Activated CD8-positive, alpha-beta memory T cell treated with anti-CD3 and anti-CD28 coated beads, Interleukin-2, amount 10 ng/mL, durations not matched to agents 7 days and 5 days (primary cell): ENCODE results near the gene LIPM. TPM values are rescaled to one million over a fixed set of nuclear protein-coding genes. Genes with fewer than 3 reads are reported as not detected.

Experiments
- ATAC-seq: fragments of 150-1000 bp; cut with Tn5 transposase; one replicate; pipeline ENCODE4 v1.10.0; 2021; ENCODE audit warnings: moderate library complexity
- CTCF ChIA-PET: fragments of 350-600 bp; sonication (Branson Sonifier 250); formaldehyde crosslinking; loops from one replicate; lab custom pipeline; 2021; ENCODE audit warnings: antibody characterized with exemption; lab: Charles Lee
- DNase-seq: peaks from one replicate; pipeline ENCODE4 v3.0.0-alpha.2; 2020
- H3K27ac Mint-ChIP-seq: one replicate; pipeline ENCODE4 v1.8.0; 2021; ENCODE audit warnings: mild to moderate bottlenecking, mixed read lengths
- H3K27me3 Mint-ChIP-seq: one replicate; pipeline ENCODE4 v1.8.0; 2021; ENCODE audit warnings: mixed read lengths
- H3K36me3 Mint-ChIP-seq: one replicate; pipeline ENCODE4 v1.8.0; 2021; ENCODE audit warnings: mild to moderate bottlenecking, mixed read lengths
- H3K4me1 Mint-ChIP-seq: one replicate; pipeline ENCODE4 v1.8.0; 2021; ENCODE audit warnings: mixed read lengths
- H3K4me3 Mint-ChIP-seq: one replicate; pipeline ENCODE4 v1.8.0; 2021; ENCODE audit warnings: mild to moderate bottlenecking, moderate library complexity, mixed read lengths
- H3K9me3 Mint-ChIP-seq: one replicate; pipeline ENCODE4 v1.8.0; 2022; ENCODE audit warnings: low read depth, mixed read lengths
- total RNA-seq, 2 experiments: library from RNA; stranded (reverse); gene quantifications; one replicate each; pipeline ENCODE4 v1.2.3, GENCODE V29; 2021

The LIPM gene
- total RNA-seq, 2 experiments from 2014 or later = not detected

DNA sequence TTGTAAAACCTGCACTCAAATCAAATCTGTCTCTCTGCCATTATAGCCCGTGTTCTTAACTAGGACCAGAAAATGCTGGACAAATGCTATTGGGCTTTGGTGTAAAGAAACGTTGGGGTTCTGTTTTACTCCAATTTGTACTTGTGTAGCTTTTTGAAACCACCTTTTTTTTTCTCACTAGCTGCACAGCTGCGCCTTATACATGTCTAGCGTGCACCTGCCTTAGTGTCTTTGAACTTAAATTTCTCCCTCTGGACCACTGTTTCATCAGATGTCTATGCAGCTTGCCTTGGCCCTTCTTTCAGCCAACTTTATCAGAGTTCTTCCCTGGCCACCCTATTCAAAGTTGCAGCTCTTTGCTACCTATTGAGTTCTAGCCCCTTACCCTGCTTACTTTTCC, 7.1 kb downstream of the LIPM start:
- Mint-ChIP-seq H3K4me1 (peaks cover 5% of the 10 kb centered on the region), H3K27me3 (no peaks in the 10 kb centered on the region), H3K36me3 (no peaks in the 10 kb centered on the region), H3K4me3 (no peak overlapping the region), H3K27ac (no peak overlapping the region), H3K9me3 (no peaks in the 10 kb centered on the region)
- CTCF ChIA-PET = interaction anchor here (0.8 to 3.9 kb wide), 7 partner anchors 18 to 226 kb away, joined by 3 to 24 read pairs (median 3); partner anchors contain the start of gene RNLS
- no peak for ATAC-seq
- DNase-seq = no peak

DNA sequence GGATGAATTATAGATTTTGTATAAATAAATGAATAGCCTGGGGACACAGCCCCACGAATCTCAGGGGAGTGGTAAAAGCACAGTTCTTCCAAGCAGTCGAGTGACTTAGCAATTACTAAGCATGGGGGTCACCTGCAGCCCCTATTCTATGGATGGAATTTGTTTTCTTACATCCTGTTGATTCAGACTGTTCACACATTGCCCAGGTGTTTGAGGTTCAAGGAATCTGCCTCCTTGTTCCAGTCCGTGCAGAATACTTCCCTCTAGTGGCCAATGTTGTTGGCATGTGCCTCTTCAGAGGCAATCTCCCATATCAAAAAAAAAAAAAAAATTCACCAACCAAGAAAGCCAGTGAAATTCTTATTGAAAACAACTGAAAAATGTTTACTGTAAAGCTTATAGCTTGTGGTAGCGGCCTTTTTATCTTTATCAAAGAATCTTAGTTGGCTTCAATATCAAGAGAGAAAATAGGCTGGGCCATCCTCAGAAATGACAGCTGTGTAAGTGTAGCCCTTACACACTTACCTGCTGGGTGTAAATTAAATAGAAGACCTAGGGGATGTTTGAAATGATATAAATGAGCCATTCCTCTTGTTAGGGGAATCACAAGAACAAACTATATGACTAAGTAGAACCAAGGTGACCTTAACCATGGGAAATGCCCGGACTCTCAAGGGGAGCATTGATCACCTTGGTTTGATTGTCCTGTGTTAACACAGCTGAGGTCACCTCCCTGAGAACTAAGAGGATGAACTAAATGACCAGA, 7.8 kb downstream of the LIPM start:
- Mint-ChIP-seq H3K4me1 (peaks cover 5% of the 10 kb centered on the region), H3K9me3 (no peaks in the 10 kb centered on the region), H3K36me3 (no peaks in the 10 kb centered on the region), H3K4me3 (no peak overlapping the region), H3K27ac (no peak overlapping the region), H3K27me3 (no peaks in the 10 kb centered on the region)
- ATAC-seq (peak; percentile 68), DNase-seq (no peak)
- CTCF ChIA-PET = interaction anchor here (0.7 to 3.9 kb wide), 15 partner anchors 8 to 245 kb away, joined by 3 to 24 read pairs (median 4); partner anchors contain the start of genes LIPK, RNLS and STAMBPL1

DNA sequence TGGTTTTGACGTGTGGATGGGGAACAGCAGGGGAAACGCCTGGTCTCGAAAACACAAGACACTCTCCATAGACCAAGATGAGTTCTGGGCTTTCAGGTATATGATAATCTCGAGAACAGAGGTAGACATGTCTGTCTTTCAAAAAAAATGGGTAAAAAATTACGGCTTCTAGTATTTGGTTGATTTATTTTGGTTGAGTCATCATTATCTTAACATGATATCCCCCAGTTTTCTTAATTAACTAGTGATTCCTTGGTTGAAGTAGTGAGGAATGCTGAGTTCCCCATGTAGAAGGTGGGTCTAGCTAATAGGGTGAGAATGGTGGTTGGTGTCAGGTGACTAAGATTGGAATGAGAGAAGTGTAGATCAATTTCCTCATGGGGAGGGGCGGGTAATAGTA, 10.7 kb downstream of the LIPM start:
- peaks cover 6% of the 10 kb centered on the region for H3K4me1 Mint-ChIP-seq
- DNase-seq (no peak), ATAC-seq (no peak)
- CTCF ChIA-PET = interaction anchor here (0.6 to 1.5 kb wide), 3 partner anchors 16 to 244 kb away, joined by 3 to 6 read pairs (median 3); no protein-coding TSS in a partner anchor
- H3K27ac Mint-ChIP-seq = no peak overlapping the region
- H3K9me3 Mint-ChIP-seq = no peaks in the 10 kb centered on the region
- no peaks in the 10 kb centered on the region for H3K36me3 Mint-ChIP-seq
- no peaks in the 10 kb centered on the region for H3K27me3 Mint-ChIP-seq
- no peak overlapping the region for H3K4me3 Mint-ChIP-seq

DNA sequence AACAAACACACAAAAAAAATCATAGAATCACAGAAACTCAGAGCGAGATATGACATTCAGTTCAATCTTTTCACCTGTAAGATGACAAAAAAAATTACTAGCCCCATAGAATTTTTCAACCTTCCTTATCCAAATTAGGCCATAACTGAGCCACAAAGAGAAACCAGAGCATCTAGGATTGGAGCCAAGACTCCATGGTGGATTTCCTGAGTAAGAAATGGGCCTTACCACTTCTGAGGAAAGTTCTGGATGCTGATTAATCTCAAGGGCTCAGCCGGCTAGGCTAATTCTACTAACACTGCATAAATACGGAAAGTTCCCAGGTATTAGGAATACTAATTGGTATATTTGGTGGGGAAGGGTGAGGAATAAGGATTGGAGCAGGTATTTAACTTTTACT, 16.8 kb downstream of the LIPM start:
- CTCF ChIA-PET = interaction anchor here (0.8 kb wide), 1 partner anchor 9 kb away, joined by 3 read pairs; no protein-coding TSS in a partner anchor

DNA sequence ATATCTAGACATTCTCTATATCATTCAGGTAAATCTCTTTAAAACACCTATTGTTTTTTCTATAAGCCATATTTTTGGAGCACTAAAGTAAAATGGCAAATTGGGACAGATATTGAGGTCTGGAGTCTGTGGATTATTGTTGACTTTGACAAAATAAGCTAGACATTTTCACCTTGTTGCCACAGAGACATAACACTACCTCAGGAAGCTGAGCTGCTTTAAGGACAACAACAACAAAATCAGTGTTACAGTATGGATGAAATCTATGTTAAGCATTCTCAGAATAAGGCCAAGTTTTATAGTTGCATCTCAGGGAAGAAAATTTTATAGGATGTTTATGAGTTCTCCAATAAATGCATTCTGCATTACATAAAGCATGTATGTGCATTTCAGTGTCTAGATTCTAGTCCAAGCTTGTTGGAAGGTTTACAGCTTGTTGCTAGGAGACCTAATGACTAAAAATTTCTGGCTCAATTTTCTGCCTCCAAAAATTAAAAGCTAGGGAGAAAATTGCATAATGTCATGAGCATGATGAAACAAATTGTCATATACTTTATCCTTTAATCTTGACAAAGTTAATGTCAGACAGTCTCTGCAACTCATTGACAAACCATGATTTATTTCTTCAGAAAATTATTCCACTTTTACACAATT, 18.3 kb downstream of the LIPM start:
- peaks cover 21% of the 10 kb centered on the region for H3K4me1 Mint-ChIP-seq
- DNase-seq (no peak), ATAC-seq (no peak)
- no peaks in the 10 kb centered on the region for H3K9me3 Mint-ChIP-seq
- peaks cover 1% of the 10 kb centered on the region for H3K36me3 Mint-ChIP-seq
- CTCF ChIA-PET = interaction anchor here (1.5 to 1.8 kb wide), 3 partner anchors 10 to 112 kb away, joined by 5 to 9 read pairs (median 8); no protein-coding TSS in a partner anchor
- H3K27me3 Mint-ChIP-seq = no peaks in the 10 kb centered on the region
- no peak overlapping the region for H3K27ac Mint-ChIP-seq
- H3K4me3 Mint-ChIP-seq = no peak overlapping the region

More for the DNA sequence above, 16.8 kb downstream of the LIPM start:
- H3K27ac Mint-ChIP-seq = no peak overlapping the region
- H3K36me3 Mint-ChIP-seq = no peaks in the 10 kb centered on the region
- no peak overlapping the region for H3K4me3 Mint-ChIP-seq
- H3K27me3 Mint-ChIP-seq = no peaks in the 10 kb centered on the region
- H3K4me1 Mint-ChIP-seq = peaks cover 8% of the 10 kb centered on the region
- no peaks in the 10 kb centered on the region for H3K9me3 Mint-ChIP-seq
- DNase-seq = no peak
- ATAC-seq = no peak

DNA sequence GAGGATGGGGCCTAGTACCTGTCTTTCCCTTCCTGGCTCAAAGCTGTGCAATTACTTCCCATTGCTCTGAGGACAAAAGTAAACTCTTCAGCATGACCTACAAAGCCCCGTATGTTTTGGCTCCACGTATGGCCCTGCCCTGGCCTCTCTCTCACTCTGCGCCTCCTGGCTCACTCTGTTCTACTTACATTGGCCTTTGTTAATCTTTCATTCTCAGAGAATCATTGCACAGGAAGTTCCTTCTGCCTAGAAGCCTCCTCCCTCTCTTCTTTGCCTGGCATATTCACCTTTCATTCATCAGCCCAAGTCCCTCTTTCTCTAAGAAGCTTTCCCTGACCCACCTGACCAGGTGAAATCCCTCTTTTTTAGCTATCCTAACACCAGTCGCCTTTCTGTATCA, 23.9 kb downstream of the LIPM start:
- CTCF ChIA-PET = interaction anchor here (1.0 to 2.8 kb wide), 4 partner anchors 11 to 108 kb away, joined by 3 to 14 read pairs (median 4); no protein-coding TSS in a partner anchor
- no peak for DNase-seq
- Mint-ChIP-seq H3K4me1 (peaks cover 61% of the 10 kb centered on the region), H3K36me3 (peaks cover 8% of the 10 kb centered on the region), H3K9me3 (no peaks in the 10 kb centered on the region), H3K4me3 (no peak overlapping the region), H3K27ac (peak overlapping the region; percentile 63), H3K27me3 (no peaks in the 10 kb centered on the region)
- ATAC-seq = no peak

DNA sequence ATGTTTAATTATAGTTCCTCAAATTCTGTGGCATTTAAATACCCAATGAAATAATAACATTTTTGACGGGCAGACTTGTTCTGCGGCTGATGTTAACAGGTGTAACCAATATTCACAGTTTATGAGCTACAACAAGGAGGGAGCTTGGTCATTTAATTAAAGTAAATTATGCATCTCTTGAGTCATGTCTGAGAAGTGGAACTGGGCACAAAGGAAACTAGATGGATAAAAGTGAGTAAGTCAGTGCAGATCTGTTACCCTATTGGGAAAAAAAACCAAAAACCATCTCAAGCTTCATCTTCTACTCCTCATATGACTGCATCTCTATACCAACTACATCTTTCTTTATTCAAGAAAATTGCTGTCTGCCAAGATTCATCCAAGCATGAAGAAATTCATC, 25.1 kb downstream of the LIPM start:
- H3K27ac Mint-ChIP-seq = no peak overlapping the region
- CTCF ChIA-PET = interaction anchor here (1.2 to 2.8 kb wide), 5 partner anchors 9 to 106 kb away, joined by 3 to 14 read pairs (median 4); no protein-coding TSS in a partner anchor
- H3K27me3 Mint-ChIP-seq = no peaks in the 10 kb centered on the region
- H3K36me3 Mint-ChIP-seq = peaks cover 8% of the 10 kb centered on the region
- no peak for DNase-seq
- H3K9me3 Mint-ChIP-seq = no peaks in the 10 kb centered on the region
- H3K4me3 Mint-ChIP-seq = no peak overlapping the region
- ATAC-seq = no peak
- H3K4me1 Mint-ChIP-seq = peaks cover 69% of the 10 kb centered on the region

DNA sequence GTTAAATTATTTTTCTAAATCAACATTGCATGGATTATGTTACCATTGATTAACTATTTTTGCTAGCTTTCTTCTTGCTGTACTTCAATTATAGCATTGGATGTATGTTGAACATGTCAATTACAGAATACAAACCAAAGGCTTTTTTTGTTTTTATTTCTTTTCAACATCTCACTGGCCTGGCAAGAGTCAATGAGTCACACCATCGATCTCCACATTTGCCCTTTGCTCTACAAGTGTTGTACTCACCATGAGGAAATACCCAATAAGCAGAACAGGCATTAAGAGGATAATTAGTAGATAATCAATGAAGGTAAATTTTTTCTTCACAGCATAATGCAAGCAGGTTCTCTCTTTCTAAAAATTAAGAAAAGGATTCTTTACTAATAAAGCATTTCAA, 25.8 kb downstream of the LIPM start:
- Mint-ChIP-seq H3K27ac (no peak overlapping the region), H3K4me3 (no peak overlapping the region), H3K36me3 (peaks cover 8% of the 10 kb centered on the region), H3K9me3 (no peaks in the 10 kb centered on the region), H3K27me3 (no peaks in the 10 kb centered on the region), H3K4me1 (peaks cover 76% of the 10 kb centered on the region)
- CTCF ChIA-PET = interaction anchor here (0.7 to 2.8 kb wide), 4 partner anchors 13 to 105 kb away, joined by 3 to 14 read pairs (median 4); no protein-coding TSS in a partner anchor
- no peak for ATAC-seq
- DNase-seq = no peak

DNA sequence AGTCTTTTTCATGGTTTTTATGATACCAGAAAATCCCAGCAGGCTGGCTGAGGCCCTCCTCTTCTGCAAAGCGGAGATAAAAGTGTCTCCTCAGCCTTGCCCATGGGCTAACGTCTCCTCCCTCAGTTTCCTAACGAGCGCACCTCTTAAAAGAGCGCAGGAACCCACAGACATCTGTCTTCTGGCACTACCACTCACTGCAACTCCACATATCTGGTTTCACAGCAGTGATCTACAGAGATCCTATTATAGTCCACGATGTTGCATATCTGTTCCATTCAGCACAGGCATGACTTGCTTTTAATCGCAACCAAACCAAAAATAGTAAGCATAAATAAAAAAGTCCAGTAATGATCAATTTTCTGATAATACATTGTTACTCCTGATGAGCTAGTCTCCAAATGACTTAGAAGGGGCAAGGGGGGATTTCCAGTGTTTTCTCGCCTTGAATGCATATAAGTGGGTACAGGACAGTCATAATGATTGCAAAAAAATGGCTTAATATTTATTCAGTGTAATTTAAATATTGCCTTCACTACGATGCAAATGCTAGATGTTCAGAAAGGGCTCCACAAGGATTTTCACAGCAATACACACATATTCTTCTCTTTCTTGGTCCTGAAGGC, 28.2 kb downstream of the LIPM start:
- H3K4me1 Mint-ChIP-seq = peaks cover 68% of the 10 kb centered on the region
- peaks cover 7% of the 10 kb centered on the region for H3K36me3 Mint-ChIP-seq
- H3K27ac Mint-ChIP-seq = peak overlapping the region; percentile 90
- no peaks in the 10 kb centered on the region for H3K27me3 Mint-ChIP-seq
- CTCF ChIA-PET = interaction anchor here (1.1 to 11.5 kb wide), 6 partner anchors 8 to 248 kb away, joined by 3 to 219 read pairs (median 5); partner anchors contain the start of genes RNLS and STAMBPL1
- H3K4me3 Mint-ChIP-seq = peak overlapping the region; percentile 25
- DNase-seq (no peak), ATAC-seq (no peak)
- no peaks in the 10 kb centered on the region for H3K9me3 Mint-ChIP-seq

DNA sequence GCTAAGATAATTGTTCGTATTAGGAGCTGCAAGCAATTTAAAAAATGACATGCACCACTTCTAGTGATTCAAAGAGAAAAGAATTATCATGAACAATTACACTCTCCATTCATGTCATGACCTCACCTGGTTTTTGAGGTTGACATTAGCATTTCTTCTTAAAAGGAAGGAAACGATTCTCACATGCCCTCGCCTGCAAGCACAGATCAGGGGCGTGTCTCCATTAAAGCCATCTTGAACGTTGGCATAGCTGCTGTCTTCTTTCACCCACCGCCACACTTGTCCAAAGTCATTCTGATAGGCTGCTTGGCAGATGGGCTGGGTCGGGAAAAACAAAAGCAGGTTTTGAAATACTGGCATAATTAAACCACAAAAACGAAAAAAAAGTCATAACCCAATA, 29.2 kb downstream of the LIPM start:
- Mint-ChIP-seq H3K27ac (peak overlapping the region; percentile 90), H3K4me3 (peak overlapping the region; percentile 58), H3K4me1 (peaks cover 58% of the 10 kb centered on the region), H3K9me3 (no peaks in the 10 kb centered on the region), H3K36me3 (peaks cover 3% of the 10 kb centered on the region), H3K27me3 (no peaks in the 10 kb centered on the region)
- DNase-seq = peak; percentile 77
- CTCF ChIA-PET = interaction anchor here (0.6 to 11.5 kb wide), 7 partner anchors 9 to 249 kb away, joined by 3 to 219 read pairs (median 6); partner anchors contain the start of genes RNLS and STAMBPL1
- ATAC-seq = peak; percentile 63

DNA sequence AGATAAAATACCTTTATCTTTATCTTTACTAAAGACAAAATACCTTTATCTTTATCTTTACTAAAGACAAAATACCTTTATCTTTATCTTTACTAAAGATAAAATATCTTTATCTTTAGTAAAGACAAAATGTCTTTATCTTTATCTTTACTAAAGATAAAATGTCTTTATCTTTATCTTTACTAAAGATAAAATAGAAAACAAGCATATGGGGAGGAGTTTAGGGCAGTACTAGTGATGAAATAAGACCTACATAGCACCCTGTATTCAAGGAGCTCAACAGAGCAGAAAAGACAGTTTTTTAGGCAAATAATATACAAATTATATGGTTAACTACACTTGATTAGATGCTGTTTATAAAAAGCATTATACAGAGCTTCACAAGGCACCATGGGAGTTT, 29.8 kb downstream of the LIPM start:
- Mint-ChIP-seq H3K9me3 (no peaks in the 10 kb centered on the region), H3K36me3 (peaks cover 1% of the 10 kb centered on the region), H3K4me1 (peaks cover 53% of the 10 kb centered on the region), H3K4me3 (no peak overlapping the region), H3K27me3 (no peaks in the 10 kb centered on the region), H3K27ac (peak overlapping the region; percentile 83)
- CTCF ChIA-PET = interaction anchor here (0.9 to 11.5 kb wide), 5 partner anchors 22 to 250 kb away, joined by 3 to 219 read pairs (median 6); partner anchors contain the start of genes FAS, RNLS and STAMBPL1
- no peak for ATAC-seq
- no peak for DNase-seq

DNA sequence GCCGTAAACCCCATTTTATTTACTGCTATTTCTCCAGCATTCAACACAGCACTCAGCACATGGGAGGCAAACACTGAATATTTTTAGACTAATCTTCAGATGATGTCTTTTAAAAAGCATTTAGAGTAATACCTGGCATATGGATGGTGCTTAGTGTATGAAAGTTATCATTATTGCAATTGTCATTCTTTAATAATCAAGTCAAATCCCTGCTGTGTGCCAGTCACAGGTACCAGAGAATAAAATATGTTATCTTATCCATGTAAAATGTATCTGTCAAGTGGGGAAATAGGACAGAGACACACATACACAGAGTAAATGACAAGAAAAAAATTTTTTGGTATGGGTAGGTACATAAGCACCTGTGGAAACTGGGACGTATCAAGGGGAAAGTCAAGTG, 30.6 kb downstream of the LIPM start:
- ATAC-seq = no peak
- peak overlapping the region; percentile 83 for H3K27ac Mint-ChIP-seq
- CTCF ChIA-PET = interaction anchor here (0.9 to 11.5 kb wide), 3 partner anchors 100 to 251 kb away, joined by 3 to 219 read pairs (median 12); partner anchors contain the start of genes FAS and RNLS
- DNase-seq = no peak
- H3K36me3 Mint-ChIP-seq = peaks cover 1% of the 10 kb centered on the region
- peaks cover 48% of the 10 kb centered on the region for H3K4me1 Mint-ChIP-seq
- H3K4me3 Mint-ChIP-seq = no peak overlapping the region
- H3K27me3 Mint-ChIP-seq = no peaks in the 10 kb centered on the region
- H3K9me3 Mint-ChIP-seq = no peaks in the 10 kb centered on the region
